Stimulated activated CD4-positive, alpha-beta T cell treated with anti-CD3 and anti-CD28 coated beads, Interleukin-15, amount 100 ng/mL, for 48 hours (primary cell): ENCODE data around the gene DCST2.
A peak's percentile ranks its signal among the peaks of the same experiment; 100 is the strongest.
"Not testable (repeated sequence)": the region's sequence is repeated elsewhere in the genome, so short reads cannot be mapped to it uniquely, and the experiment has no call there.

ENCODE experiments used
- DNase-seq, 2 donors: peaks; one replicate each; pipeline ENCODE4 v3.0.0-alpha.2; 2020; ENCODE audit warnings: low read depth in 2 of 2

The DCST2 gene

GRCh38 chr1:154998818-154999570, 34.6 kb downstream of the DCST2 start:
- peak in 1 of 2 donors; percentile 67 for DNase-seq

DNA sequence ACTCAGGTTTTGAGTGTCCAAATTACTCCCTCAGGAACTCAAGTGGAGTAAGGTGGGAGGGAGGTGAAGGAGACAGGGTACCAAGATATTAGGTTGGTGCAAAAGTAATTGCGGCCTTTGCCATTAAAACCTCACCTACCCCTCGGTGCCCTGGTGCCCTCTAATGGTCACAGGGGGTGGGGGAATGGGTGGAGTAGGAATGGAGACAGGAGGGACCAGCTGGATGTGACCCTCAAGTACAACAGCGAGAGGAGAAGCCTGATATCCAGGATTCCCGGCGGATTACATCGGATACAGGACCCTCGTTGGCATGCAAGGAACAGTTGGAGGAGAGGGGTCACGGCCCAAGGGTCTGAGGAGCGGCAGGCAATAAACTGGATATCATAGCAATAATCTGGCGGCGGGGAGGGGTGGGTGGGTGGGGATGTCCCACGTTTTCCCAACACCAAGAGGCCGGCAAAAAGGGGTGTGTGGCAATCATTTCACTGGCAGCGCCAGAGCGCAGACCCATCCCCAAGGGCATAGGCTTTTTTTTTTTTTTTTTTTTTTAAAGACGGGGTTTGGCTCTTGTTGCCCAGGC, 35.3 kb downstream of the DCST2 start:
- no peak for DNase-seq

DNA sequence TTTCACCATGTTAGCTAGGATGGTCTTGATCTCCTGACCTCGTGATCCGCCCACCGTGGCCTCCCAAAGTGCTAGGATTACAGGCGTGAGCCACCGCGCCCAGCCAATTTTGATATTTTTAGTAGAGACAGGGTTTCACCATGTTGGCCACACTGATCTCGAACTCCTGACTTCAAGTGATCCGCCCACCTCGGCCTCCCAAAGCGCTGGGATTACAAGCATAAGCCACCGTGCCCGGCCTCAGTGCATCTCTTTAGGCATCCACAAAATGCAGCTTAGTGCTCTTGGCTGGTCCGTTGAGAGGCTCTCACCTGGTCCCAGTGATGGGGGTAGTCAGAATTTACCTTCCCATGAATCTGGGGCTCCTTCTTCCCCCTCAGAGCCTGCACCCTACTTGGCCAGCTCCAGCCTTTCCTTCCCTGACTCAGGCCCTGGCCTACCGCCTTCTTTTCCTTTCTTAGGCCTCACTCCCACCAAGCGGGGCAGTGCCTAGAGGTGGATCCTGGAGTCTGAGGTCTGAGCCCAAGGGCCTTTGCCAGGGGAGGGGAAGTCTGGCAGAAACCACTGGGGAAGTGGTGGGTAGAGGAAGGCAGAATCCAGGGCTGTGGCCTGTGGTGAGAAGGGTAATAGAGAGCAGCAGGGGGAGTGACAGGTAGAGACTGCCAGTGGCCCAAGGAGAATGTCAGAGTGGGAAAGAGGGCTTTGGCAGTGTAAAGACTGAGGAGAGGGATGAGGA, 36.4 kb downstream of the DCST2 start:
- no peak for DNase-seq

- DNase-seq = not testable (repeated sequence)
These were observed 38.1 kb downstream of the DCST2 start for GRCh38 chr1:154995301-154995983.

GRCh38 chr1:154994591-154994990, 39.0 kb downstream of the DCST2 start:
- no peak for DNase-seq

GRCh38 chr1:154994269-154994587, 39.4 kb downstream of the DCST2 start:
- no peak for DNase-seq

GRCh38 chr1:154993572-154994268, 39.9 kb downstream of the DCST2 start, which contains the start of gene LENEP:
LENEP (plus strand) TSS chr1:154993586; CDS start chr1:154993608, 22 bp downstream.
- DNase-seq = no peak

- DNase-seq = no peak
These were observed 40.6 kb downstream of the DCST2 start for GRCh38 chr1:154992721-154993571.

GRCh38 chr1:154990276-154990675, 43.3 kb downstream of the DCST2 start:
- no peak for DNase-seq

GRCh38 chr1:154989195-154989860, 44.3 kb downstream of the DCST2 start:
- DNase-seq = no peak

DNA sequence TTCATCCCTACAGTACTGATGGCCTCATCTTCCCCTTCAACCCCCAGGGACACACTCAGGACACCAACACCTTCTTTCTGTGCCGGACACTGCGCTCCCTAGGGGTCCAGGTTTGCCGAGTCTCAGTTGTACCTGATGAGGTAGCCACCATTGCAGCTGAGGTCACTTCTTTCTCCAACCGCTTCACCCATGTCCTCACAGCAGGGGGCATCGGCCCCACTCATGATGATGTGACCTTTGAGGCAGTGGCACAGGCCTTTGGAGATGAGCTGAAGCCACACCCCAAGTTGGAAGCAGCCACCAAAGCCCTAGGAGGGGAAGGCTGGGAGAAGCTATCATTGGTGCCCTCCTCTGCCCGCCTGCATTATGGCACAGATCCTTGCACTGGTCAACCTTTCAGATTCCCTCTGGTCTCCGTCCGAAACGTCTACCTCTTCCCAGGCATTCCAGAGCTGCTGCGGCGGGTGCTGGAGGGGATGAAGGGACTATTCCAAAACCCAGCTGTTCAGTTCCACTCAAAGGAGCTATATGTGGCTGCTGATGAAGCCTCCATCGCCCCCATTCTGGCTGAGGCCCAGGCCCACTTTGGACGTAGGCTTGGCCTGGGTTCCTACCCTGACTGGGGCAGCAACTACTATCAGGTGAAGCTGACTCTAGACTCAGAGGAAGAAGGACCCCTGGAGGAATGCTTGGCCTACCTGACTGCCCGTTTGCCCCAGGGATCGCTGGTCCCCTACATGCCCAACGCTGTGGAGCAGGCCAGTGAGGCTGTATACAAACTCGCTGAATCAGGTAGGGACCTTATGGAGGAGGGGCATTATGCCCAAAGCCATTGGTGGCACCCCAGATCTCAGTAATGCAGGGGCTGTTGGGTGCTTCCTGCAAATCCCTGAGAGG, 45.3 kb downstream of the DCST2 start:
- DNase-seq = no peak

- no peak for DNase-seq
These were observed 46.3 kb downstream of the DCST2 start for GRCh38 chr1:154987326-154987725.

DNA sequence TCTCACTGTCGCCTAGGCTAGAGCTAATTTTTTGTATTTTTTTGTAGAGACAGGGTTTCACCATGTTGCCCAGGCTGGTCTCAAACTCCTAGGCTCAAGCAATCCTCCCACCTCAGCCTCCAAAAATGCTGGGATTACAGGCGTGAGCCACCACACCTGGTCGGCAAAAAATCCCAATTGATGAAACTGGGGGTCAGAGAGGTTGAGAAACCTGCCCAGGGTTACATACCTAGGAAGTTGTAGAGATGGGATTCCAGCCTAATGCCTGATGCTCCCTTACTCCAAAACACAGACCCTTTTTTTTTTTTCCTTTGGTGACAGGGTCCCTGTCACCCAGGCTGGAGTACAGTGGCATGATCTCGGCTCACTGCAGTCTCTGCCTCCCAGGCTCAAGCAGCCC, 46.8 kb downstream of the DCST2 start:
- not testable (repeated sequence) for DNase-seq

- DNase-seq = no peak
These were observed 49.7 kb downstream of the DCST2 start for GRCh38 chr1:154983776-154984466.

GRCh38 chr1:154982897-154983648, 50.5 kb downstream of the DCST2 start, which contains the start of gene FLAD1:
FLAD1 (plus strand) TSS chr1:154983344; CDS start chr1:154983695, 351 bp downstream.
- peak; percentile 95 to 97 for DNase-seq

GRCh38 chr1:154982341-154982740, 51.2 kb downstream of the DCST2 start:
- DNase-seq = no peak

DNA sequence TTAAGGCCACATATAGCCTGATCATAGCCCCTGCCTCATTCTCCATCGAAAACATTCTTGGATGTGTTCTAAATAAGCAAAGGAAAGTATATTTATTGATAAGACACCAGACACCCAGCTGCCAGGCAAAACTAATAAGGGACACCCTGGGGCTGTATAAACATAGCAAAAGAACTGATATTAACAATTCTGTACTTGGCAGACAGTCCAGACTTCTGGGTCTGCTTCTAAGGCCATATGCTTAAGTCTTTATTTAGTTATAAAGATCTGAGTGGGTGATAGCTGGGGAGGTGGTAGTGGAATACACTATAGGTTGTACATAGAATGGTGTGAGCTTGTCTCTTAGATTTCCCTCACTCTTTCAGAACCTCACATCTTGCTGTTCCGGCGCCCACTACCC, 55.2 kb downstream of the DCST2 start:
- DNase-seq = no peak

GRCh38 chr1:154977762-154978161, 55.8 kb downstream of the DCST2 start:
- DNase-seq = not testable (repeated sequence)
